Stimulated activated CD4-positive, alpha-beta T cell treated with anti-CD3 and anti-CD28 coated beads, Interleukin-15, amount 100 ng/mL, for 48 hours (primary cell): Measurements from ENCODE around the gene SLC8A2.

Experiments used
- DNase-seq, 2 donors: peaks; one replicate each; pipeline ENCODE4 v3.0.0-alpha.2; 2020; ENCODE audit warnings: low read depth in 2 of 2

The SLC8A2 gene

DNA sequence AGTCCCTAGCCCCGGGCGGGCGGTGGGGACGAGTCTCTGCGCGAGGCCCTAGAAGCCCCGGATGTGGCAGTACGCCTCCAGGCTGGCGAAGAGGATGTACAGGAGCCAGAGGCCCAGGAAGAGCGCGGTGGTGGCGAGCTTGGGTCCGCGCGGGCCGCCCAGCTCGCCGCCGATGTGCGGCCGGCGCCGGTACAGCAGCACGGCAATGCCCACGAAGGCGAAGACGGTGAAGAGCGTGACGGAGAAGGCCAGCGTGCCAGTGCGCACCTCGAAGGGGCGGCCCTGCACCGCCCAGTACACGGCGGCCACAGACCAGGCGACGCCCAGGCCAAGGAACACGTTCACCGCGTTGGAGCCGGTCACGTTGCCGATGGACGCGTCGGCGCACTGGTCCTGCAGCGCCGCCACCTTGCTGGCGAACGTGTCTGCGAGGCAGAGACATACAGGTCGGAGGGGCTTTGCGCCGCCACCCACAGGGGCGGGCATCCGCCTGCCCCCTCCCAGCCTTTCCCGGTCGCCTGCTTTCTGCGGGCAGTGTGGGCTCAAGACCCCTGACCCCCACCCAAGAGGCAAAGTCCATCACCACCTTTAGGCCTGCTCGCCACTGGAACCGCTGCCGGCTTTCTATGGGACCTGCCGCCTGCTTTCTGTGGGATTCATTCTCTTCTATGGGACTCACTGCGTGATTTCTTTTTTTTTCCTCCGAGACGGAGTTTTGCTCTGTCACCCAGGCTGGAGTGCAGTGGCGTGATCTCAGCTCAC lies 41.5 kb downstream of the SLC8A2 start:
- DNase-seq, result no peak

DNA sequence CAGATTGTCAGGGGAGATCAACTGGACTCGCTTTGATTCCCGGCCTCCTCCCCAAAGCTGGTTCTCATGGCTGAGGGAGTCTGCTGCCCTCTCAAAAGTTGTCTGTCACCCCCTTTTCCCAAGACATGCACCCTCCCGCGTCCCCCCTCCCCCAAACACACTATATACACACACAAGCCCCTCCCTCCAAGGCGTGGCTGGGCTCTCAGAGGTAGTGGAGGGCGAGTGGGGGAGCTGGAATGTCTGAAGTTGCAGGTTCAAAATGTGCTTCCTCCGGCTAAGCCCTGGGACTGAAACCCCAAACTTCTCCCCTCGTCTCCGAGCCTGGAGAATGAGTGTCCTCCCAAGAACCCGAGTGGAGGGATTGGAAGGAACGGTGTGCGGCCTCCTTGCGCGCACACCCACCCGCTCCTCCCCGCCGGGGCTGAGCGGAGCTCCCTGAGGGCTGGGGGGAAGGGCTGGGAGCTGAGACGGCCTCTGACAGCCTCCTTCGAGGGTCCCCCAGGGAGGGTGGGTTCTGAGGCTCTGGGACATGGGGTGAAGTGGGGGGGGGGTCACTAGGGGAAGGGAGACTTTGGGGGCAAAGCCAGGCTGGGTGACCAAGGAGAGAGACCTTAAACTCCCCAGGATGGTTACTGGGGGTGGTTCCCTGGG lies 42.4 kb downstream of the SLC8A2 start:
- no peak for DNase-seq

GRCh38 chr19:47428177-47428894 lies 43.4 kb downstream of the SLC8A2 start:
- DNase-seq, result peak; percentile 86 to 91

DNA sequence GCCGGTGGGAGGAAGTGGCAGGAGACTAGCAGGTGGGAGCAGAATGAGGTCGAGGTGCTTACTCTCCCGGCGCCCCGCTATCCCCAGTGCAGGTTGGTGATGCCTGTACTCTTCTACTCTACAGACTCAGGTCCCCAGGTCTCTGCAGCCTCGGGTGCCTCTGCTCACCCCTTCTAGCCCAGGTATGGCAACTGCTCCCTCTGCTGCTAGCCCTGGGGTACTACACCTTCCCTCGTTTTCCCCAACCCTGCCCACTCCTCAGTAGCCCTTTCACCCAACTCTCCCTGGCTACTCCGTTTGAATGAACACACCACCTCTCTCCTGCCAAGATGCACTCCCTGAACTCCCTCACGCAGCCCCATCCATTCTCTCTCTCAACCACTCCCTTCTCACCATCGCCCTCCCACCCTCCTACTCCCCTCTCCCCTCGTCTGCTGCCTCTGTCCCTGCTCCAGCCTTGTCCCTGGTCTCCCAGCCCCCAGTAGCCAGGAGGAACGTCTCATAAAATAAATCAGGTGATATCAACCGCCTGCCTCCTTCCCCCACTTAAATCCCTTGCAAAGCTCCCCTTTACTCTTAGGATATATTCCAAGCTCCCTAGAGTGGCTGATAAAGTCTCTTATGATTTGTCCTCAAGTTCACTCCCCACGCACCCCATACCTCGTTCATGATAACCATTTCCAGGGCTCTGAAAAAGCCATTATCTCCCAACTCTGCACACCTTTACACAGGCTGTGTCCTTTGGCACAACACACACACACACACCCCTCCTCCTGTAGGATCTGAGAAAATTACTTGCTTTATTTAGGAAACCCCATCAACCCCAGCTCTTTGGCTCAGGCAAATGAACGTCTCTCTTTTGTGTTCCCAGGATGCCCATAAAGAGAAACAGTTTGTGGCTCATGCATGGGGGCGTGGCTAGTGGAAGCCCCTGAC lies 44.2 kb downstream of the SLC8A2 start:
- DNase-seq, result peak; percentile 45 to 67

GRCh38 chr19:47423203-47423882 lies 48.4 kb downstream of the SLC8A2 start:
- no peak for DNase-seq

- no peak for DNase-seq
These were observed 49.1 kb downstream of the SLC8A2 start for GRCh38 chr19:47422417-47423163.

- DNase-seq, result no peak
These were observed 49.8 kb downstream of the SLC8A2 start for GRCh38 chr19:47421844-47422395.

- DNase-seq, result no peak
These were observed 50.4 kb downstream of the SLC8A2 start for GRCh38 chr19:47421244-47421786.

- DNase-seq, result no peak
These were observed 51.9 kb downstream of the SLC8A2 start for GRCh38 chr19:47419789-47420188.

DNA sequence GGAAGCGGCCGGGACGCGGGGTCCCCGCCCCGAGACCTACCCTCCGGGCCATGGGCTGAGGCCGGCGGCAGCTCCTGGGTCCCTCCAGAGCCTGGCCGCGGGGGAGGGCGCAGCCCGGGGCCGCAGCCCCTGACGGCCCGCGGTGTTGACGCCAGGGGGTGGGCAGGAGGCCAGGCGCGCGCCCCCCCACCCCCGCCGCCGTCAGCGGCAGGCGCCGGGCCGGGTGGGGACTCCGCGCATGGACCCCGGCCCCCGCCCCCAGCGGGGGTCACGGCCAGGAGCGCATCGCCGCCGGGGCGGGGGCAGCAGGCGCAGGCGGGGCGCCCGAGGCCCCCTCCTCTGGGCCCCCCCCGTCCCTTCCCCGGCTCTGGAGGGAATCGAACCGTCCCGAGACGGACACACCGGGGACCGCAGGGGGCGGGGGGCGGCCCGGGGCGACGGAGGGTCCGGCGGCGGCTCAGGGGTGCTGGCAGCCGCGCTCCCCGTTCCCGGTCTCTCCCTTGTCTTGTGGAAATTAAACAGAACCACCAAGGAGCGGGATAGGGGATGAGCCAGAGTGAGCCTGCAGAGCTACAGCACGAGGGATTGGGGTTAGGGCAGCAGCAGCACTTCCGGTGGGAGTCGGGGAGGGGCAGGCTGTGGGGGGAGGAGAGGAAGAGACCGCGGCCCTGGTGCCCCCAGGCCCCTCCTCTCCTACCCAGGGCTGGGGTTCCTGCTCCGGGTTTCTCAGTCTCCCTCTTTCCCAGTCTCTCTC lies 52.5 kb downstream of the SLC8A2 start, which contains the start of gene MEIS3:
Gene MEIS3, minus strand, starts transcription at position 498 of the 754 bp plus-strand sequence. Its CDS starts 446 bp downstream, at position 52.
- no peak for DNase-seq

DNA sequence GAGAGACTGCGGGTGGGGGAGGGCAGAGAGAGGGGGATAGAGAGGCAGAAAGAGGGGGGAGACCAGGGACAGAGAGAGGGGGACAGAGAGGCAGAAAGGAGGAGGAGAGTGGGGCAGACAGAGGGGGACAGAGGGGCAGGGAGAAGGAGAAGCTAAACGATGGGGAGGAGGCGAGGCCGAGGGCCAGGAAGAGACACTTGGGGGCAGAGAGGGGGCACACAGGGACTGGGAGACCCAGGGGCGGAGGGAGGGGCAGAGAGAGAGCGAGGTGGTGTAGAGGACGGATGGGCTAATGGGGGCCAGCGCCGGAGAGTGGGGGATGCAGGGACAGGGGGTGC lies 53.0 kb downstream of the SLC8A2 start:
- no peak for DNase-seq

DNA sequence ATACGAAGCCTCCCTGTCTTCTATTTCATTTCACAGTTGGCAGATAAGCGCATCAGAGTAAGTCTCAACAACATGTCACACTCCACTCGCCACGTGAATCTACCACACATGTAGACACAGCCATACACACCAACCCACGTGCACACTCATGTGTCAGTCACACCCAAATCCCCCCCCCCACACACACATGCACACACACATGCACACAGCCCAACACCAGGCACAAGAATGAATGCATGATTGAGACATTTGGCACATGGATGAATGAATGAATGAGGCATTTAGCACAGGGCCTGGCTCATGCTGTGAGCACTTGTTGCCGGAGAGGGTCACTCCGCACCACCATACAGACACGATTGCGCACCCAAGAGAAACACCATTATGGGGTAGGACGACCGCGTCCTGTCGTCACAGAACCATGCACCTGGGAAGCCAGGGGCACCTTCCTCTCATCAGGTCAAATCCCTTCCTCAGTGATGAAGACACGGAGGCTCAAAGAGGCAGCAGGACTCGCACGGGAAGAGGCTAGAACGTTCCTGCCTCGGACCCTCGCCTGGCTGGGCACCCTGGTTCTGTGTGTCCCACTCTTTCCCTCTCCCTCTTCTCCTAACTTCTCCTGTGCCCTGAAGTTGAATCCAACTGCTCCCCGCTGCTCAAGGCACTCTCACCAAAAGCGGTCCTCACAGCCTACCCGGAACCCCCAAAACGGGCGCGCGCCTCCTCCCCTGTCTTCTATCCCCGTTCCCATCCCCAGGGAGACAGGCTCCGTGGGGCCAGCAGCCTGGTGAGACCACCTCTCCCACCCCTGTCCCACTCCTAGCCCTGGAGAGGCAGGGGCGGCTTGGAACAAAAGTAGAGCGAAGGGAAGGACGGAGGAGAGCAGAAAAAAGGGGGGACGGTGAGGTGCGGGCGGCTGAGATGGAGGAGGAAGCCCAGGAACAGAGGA lies 53.7 kb downstream of the SLC8A2 start:
- DNase-seq, result no peak

GRCh38 chr19:47417107-47417745 lies 54.5 kb downstream of the SLC8A2 start:
- DNase-seq, result no peak

GRCh38 chr19:47416643-47416985 lies 55.1 kb downstream of the SLC8A2 start:
- no peak for DNase-seq

- no peak for DNase-seq
These were observed 55.6 kb downstream of the SLC8A2 start for GRCh38 chr19:47415953-47416642.

DNA sequence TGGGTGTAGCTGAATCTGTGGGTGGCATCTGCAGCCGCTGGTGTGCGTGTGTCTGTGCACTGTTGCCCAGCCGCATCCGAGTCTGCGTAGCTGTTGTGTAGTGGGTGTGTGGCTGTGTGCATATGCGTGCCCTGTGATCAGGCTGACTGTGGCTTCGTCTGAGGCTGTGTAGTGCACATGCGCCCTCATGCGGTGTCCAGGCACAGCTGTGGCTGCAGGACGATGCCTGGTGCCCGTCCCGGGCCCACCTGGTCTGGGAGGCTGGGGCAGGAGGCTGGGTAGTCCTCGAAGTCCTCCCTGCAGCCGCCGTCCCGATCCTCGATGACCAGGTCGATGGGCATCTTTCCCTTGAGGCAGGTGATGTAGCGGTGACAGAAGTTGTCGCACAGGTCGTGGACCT lies 57.2 kb downstream of the SLC8A2 start:
- DNase-seq, result no peak

- DNase-seq, result no peak
These were observed 57.8 kb downstream of the SLC8A2 start for GRCh38 chr19:47413941-47414340.
